Measurements from ENCODE around the gene SNRPD2. TPM values are rescaled to one million over a fixed set of nuclear protein-coding genes. Genes with fewer than 3 reads are reported as not detected.

Gene SNRPD2
- total RNA-seq, 3 donors from 2014 or later = 175 to 238 (median 191) TPM

DNA sequence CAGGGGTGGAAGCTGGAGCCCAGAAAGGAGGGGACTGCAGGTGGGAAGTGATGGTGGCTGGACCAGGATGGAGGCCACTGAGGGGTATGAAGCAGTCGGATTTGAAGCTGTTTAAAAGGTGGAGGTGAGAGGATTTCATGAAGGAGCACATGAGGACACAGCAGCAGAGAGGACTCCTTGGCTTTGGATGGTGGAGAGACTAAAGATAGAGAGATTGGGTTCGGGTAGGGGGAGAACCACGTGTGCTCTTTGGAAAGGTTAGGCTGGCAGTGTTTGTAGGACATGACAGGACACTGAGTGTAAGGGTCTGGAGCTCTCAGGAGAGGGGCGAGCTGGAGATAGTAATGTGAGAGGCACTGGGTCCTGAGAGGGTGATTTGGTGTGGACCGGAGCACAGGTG lies 8.8 kb downstream of the SNRPD2 start:
- no peak for DNase-seq (ENCODE audit: low spot score in 2 of 2)
- TF ChIP-seq, protein P1, sequence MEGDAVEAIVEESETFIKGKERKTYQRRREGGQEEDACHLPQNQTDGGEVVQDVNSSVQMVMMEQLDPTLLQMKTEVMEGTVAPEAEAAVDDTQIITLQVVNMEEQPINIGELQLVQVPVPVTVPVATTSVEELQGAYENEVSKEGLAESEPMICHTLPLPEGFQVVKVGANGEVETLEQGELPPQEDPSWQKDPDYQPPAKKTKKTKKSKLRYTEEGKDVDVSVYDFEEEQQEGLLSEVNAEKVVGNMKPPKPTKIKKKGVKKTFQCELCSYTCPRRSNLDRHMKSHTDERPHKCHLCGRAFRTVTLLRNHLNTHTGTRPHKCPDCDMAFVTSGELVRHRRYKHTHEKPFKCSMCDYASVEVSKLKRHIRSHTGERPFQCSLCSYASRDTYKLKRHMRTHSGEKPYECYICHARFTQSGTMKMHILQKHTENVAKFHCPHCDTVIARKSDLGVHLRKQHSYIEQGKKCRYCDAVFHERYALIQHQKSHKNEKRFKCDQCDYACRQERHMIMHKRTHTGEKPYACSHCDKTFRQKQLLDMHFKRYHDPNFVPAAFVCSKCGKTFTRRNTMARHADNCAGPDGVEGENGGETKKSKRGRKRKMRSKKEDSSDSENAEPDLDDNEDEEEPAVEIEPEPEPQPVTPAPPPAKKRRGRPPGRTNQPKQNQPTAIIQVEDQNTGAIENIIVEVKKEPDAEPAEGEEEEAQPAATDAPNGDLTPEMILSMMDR (IDR thresholded peaks at IDR 0.05) = no peak
- TF ChIP-seq POLR2AphosphoS5 (IDR thresholded peaks at IDR 0.05) (no peak), POLR2A (IDR thresholded peaks at IDR 0.05) (no peak)
- no peaks in the 10 kb centered on the region for H3K4me1 ChIP-seq
- H3K4me3 ChIP-seq = no peak overlapping the region
- H3K9me3 ChIP-seq = no peaks in the 10 kb centered on the region
- intact Hi-C loops (cut with DNase I; ENCODE audit: low total_unique reads) = no loop called here
- no peak overlapping the region for H3K27ac ChIP-seq
- H3K36me3 ChIP-seq = no peaks in the 10 kb centered on the region
- H3K27me3 ChIP-seq = no peaks in the 10 kb centered on the region

DNA sequence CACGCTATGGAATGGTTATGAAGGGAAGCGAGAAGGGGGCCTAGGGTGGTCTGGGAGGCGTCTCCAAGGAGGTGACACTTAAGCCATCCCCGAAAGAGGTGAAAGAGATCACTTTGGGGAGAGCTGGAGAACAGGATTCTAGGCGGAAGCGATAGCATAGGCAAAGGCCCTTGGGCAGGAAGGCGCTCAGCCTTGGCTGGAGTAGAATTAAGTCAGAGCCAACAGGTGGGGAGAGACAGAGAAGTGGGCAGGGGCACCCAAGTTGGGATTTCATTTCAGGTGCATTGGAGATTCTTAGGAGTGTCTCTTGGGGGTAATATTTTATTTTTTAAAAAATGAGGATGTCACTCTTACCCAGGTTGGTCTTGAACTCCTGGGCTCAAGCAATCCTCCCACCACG lies 9.6 kb downstream of the SNRPD2 start:
- no peaks in the 10 kb centered on the region for H3K27me3 ChIP-seq
- no peak for DNase-seq (ENCODE audit: low spot score in 2 of 2)
- no peaks in the 10 kb centered on the region for H3K36me3 ChIP-seq
- intact Hi-C loops (cut with DNase I; ENCODE audit: low total_unique reads) = no loop called here
- TF ChIP-seq POLR2AphosphoS5 (IDR thresholded peaks at IDR 0.05) (no peak), POLR2A (IDR thresholded peaks at IDR 0.05) (no peak)
- TF ChIP-seq, protein P1 (IDR thresholded peaks at IDR 0.05) = no peak
- H3K4me1 ChIP-seq = no peaks in the 10 kb centered on the region
- no peak overlapping the region for H3K4me3 ChIP-seq
- no peaks in the 10 kb centered on the region for H3K9me3 ChIP-seq
- H3K27ac ChIP-seq = peak overlapping the region; percentile 86 to 89

DNA sequence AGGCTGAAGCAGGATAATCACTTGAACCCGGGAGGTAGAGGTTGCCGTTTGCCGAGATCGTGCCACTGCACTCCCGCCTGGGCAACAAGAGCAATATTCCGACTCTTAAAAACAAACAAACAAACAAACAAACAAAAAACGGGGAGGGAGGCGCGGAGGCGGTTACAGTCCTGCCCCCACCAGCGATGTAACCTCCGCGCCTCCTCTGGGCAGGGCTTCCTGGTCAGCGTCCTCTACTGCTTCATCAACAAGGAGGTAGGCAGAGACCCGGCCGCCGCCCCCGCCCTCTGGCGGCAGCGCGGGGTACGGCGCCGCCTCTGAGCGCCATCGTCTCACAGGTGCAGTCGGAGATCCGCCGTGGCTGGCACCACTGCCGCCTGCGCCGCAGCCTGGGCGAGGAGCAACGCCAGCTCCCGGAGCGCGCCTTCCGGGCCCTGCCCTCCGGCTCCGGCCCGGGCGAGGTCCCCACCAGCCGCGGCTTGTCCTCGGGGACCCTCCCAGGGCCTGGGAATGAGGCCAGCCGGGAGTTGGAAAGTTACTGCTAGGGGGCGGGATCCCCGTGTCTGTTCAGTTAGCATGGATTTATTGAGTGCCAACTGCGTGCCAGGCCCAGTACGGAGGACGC lies 10.2 kb downstream of the SNRPD2 start:
- Histone ChIP-seq H3K4me3 (peak overlapping the region; percentile 27 to 66 (median 45)), H3K27ac (peak overlapping the region; percentile 86 to 89), H3K27me3 (no peaks in the 10 kb centered on the region), H3K4me1 (no peaks in the 10 kb centered on the region), H3K36me3 (no peaks in the 10 kb centered on the region), H3K9me3 (no peaks in the 10 kb centered on the region)
- intact Hi-C loops (cut with DNase I; ENCODE audit: low total_unique reads) = no loop called here
- peak; percentile 88 to 90 for DNase-seq (ENCODE audit: low spot score in 2 of 2)
- TF ChIP-seq, protein P1 (IDR thresholded peaks at IDR 0.05) = peak; percentile 94 to 98 (median 95)
- TF ChIP-seq POLR2AphosphoS5 (IDR thresholded peaks at IDR 0.05) (peak in 1 of 3 donors; percentile 39), POLR2A (IDR thresholded peaks at IDR 0.05) (no peak)

DNA sequence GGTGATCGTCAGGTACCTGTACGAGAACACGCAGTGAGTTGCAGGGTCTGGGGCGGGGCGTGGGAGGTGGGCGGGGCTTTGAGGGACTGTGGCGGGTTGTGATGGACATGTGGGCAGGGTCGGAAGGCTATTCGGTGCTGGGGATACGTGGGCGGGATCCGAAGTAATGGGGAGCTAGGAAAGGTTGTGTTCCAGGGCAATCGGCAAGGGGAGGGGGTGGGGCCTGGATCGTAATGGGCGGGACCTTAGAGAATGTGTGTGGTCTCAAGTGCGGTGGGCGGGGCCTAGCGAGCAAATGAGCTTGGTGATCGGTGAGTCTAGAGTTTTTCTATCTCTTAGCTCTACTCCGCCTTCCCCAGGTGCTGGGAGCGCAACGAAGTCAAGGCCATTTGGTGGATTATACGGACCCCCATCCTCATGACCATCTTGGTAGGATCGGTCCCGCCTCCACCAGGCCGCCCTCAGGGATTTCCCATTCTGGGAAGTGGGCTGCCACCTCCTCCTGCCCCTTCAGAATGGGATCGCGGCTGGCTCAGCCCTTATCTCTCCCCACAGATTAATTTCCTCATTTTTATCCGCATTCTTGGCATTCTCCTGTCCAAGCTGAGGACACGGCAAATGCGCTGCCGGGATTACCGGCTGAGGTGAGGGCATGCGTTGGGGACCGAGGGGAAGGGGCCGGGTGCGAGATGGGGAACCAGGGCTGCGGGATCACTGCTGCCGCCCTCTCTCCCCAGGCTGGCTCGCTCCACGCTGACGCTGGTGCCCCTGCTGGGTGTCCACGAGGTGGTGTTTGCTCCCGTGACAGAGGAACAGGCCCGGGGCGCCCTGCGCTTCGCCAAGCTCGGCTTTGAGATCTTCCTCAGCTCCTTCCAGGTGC lies 14.2 kb downstream of the SNRPD2 start:
- H3K4me1 ChIP-seq = no peaks in the 10 kb centered on the region
- H3K36me3 ChIP-seq = no peaks in the 10 kb centered on the region
- TF ChIP-seq POLR2AphosphoS5 (IDR thresholded peaks at IDR 0.05) = no peak
- TF ChIP-seq, protein P1 (IDR thresholded peaks at IDR 0.05) = no peak
- TF ChIP-seq POLR2A (IDR thresholded peaks at IDR 0.05) = no peak
- H3K9me3 ChIP-seq = no peaks in the 10 kb centered on the region
- peak overlapping the region in 2 of 3 donors; percentile 59 to 64 for H3K4me3 ChIP-seq
- no peaks in the 10 kb centered on the region for H3K27me3 ChIP-seq
- intact Hi-C loops (cut with DNase I; ENCODE audit: low total_unique reads) = no loop called here
- peak overlapping the region; percentile 48 to 70 for H3K27ac ChIP-seq
- peak; percentile 89 to 96 for DNase-seq (ENCODE audit: low spot score in 2 of 2)

DNA sequence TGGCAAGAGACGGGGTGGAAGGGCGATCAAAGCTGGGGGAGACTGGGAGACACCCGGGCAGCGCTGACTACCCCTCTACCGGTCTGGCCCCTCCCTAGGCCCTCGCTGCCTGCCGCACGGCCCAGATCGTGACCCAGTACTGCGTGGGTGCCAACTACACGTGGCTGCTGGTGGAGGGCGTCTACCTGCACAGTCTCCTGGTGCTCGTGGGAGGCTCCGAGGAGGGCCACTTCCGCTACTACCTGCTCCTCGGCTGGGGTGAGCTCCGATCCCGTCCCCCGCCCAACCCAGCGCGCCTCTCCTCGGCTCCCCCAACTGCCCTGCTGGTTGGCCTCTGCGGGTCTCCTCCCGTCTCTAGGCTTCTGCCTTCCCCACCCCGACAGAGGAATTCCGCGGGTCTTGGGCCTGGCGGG lies 14.9 kb downstream of the SNRPD2 start:
- Histone ChIP-seq H3K4me3 (peak overlapping the region in 2 of 3 donors; percentile 59 to 64), H3K36me3 (no peaks in the 10 kb centered on the region), H3K9me3 (no peaks in the 10 kb centered on the region), H3K4me1 (no peaks in the 10 kb centered on the region), H3K27ac (peak overlapping the region; percentile 48 to 70), H3K27me3 (no peaks in the 10 kb centered on the region)
- intact Hi-C loops (cut with DNase I; ENCODE audit: low total_unique reads) = no loop called here
- DNase-seq (ENCODE audit: low spot score in 2 of 2) = peak in 1 of 2 donors; percentile 34
- TF ChIP-seq POLR2AphosphoS5 (IDR thresholded peaks at IDR 0.05) (no peak), POLR2A (IDR thresholded peaks at IDR 0.05) (no peak)
- TF ChIP-seq, protein P1 (IDR thresholded peaks at IDR 0.05) = no peak

Data from breast epithelium (tissue), 4 donors.